ENCODE data around the gene SEMA3F.

GRCh38 chr3:50173685-50174516 lies 18.8 kb downstream of the SEMA3F start:
- TF ChIP-seq CTCF (IDR thresholded peaks at IDR 0.05): no peak
- TF ChIP-seq POLR2A (IDR thresholded peaks at IDR 0.05): no peak
